Measurements from ENCODE around the gene FGB.
"Not testable (repeated sequence)": the region's sequence is repeated elsewhere in the genome, so short reads cannot be mapped to it uniquely, and the experiment has no call there.

The FGB gene

DNA sequence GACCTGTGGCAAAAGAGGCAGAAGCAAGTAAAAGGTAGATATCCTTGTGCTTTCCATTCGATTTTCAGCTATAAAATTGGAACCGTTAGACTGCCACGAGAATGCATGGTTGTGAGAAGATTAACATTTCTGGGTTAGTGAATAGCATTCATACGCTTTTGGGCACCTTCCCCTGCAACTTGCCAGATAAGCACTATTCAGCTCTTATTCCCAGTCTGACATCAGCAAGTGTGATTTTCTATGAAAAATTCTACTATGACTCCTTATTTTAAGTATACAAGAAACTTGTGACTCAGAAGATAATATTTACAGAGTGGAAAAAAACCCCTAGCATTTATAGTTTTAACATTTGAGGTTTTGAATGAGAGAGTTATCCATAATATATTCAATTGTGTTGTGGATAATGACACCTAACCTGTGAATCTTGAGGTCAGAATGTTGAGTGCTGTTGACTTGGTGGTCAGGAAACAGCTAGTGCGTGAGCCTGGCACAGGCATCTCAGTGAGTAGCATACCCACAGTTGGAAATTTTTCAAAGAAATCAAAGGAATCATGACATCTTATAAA, 3.9 kb downstream of the FGB start:
- no peak for DNase-seq

DNA sequence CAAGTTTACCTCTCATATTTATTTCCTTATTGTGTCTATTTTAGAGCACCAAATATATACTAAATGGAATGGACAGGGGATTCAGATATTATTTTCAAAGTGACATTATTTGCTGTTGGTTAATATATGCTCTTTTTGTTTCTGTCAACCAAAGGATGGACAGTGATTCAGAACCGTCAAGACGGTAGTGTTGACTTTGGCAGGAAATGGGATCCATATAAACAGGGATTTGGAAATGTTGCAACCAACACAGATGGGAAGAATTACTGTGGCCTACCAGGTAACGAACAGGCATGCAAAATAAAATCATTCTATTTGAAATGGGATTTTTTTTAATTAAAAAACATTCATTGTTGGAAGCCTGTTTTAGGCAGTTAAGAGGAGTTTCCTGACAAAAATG, 6.2 kb downstream of the FGB start:
- no peak for DNase-seq

DNA sequence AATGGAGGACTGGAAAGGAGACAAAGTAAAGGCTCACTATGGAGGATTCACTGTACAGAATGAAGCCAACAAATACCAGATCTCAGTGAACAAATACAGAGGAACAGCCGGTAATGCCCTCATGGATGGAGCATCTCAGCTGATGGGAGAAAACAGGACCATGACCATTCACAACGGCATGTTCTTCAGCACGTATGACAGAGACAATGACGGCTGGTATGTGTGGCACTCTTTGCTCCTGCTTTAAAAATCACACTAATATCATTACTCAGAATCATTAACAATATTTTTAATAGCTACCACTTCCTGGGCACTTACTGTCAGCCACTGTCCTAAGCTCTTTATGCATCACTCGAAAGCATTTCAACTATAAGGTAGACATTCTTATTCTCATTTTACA, 6.8 kb downstream of the FGB start:
- no peak for DNase-seq

DNA sequence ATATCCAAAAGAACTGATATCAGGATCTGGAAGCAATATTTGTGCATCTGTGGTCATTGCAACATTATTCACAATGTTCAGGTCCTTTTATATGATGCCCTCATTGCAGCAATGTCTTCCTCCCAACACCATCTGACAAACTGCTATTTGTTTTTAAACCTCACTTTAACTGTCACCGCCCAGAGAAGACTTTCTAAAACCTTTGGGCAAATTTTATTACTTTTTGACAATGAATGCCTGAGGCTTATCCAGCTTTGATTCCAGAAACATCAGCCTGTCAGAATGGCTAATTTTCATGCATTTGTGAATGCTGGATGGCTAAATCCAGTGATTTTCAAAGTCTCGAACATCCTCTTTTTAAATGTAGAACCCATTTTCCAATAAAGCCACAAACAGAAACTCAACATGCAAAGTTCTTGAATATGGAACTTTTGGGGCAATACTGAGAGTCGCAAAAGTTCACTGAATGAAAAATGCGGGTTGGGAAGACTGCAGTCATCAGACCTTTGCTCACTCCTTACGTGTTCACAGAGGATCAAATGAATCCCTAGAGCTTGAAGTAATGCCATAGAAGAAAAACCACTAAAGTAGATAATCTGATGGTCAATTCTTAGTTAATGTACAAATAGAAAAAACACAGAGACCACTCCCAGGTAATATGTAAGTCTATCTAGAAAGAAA, 10.5 kb downstream of the FGB start:
- DNase-seq: no peak

DNA sequence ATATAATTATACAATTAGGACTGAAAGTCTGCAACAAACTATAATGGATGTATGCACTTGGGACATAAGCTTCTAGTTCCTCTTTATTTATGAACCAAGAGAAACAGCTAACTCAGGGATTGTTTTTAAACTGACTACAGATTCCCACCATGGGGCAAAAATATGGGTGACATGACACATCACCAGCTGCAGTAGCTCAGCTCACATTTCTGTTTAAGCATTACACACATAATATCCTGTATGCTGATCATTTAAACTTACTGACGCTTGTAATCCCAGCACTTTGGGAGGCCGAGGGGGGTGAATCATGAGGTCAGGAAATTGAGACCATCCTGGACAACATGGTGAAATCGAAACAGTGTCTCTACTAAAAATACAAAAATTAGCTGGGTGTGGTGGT, 11.5 kb downstream of the FGB start:
- DNase-seq: no peak

DNA sequence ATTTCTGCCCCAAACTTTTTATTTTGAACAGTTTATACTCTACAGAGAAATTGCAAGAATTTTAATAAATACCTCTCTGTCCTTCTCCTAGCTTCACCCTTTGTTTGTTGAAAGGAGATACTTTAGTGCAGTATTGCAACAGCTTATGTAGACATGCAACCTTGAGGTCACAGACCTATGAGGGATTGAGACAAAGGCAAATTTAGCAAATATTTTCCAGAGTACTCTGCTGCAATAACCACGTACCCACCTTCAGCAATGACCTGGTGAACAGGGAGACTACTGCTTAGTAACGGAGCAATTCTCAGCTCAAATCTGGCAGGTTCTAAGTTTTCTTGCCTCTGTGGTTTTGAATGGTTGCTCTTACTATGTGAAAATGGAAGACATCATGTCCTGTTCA, 14.5 kb downstream of the FGB start:
- DNase-seq: no peak

DNA sequence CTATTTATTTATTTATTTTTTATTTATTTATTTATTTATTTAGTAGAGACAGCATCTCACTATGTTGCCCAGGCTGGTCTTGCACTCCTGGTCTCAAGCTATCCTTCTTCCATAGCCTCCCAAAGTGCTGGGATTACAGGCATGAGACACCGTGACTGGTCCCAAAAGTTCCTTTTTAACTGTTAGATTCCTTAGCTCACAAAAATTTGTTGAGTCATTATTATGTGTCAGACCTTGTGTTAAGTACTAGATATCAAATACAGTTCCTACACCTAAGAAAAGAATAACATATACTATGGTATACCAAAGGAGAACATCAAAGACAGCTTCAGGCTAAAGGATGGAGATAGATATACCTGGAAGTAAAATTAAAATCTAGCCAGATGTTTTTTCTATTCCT, 16.1 kb downstream of the FGB start:
- no peak for DNase-seq

DNA sequence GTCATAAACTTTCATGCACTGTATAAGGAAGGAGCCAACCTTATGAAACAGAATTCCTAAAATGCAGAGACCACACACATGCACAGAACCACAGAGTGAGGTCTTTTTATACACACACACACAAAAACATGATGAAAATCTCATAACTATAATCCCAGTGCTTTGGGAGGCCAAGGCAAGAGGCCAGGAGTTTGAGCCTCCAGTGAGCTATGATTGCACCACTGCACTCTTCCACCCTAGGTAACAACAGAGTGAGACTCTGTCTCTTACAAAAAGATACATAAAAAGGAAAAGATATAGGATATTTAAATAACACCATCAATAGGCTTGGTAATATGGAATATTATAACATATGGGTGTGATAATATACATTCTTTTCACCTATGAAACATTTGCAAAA, 17.1 kb downstream of the FGB start:
- DNase-seq: no peak

DNA sequence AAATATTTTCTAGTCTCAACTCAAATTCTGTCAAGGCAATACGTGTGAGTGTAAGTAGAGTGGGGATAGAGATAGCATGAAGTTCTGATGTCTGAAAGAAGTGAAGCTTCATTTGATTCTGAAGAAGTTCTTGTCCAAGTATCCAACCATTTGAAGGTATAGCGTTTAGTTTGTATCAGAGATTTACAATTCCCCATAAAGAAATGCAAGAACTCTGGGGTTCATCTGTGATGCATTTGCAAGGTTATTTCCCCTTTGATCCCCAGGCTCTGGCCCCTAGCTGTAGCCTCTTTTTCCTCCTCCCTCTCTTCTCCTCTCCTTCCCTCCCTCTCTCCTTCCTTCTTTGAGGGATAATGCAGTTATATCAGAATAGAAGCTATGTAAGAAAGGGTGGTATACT, 19.9 kb downstream of the FGB start:
- no peak for DNase-seq

DNA sequence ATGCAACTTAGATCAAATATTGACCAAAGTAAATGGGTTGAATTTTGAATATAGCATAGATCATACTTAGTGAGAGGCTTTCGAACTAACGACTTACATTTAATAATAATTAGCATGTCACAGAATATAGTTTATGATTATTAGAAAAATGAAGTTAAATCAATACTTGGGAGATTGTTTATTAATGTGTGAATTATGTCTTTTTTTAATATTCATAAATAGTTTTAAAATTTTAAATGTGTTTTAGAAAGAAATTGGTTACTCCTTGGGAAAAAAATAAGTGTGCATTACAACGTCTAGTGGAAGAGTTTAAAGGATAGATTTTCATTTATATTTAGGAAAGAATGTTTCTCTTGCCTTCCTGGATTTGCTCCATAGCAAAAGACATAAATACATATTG, 20.4 kb downstream of the FGB start:
- no peak for DNase-seq

DNA sequence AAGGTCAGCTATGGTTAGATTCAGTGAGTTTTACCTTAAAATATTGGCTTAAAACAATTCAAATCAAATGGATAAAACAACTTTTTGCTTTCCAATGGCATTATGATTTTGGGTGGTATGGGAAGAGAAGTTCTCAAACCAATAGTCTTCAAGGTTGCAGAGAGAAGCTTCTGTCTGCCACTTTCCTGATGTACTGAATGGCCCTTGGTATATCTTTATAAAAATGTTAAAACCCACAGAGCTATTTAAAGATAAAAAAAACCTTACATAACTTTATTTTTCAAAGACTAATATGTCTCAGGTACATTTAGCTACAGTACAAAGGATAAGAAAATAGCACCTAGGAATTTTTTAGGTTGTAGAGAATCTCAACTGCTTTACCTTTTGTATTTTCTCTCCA, 20.9 kb downstream of the FGB start:
- DNase-seq: no peak

DNA sequence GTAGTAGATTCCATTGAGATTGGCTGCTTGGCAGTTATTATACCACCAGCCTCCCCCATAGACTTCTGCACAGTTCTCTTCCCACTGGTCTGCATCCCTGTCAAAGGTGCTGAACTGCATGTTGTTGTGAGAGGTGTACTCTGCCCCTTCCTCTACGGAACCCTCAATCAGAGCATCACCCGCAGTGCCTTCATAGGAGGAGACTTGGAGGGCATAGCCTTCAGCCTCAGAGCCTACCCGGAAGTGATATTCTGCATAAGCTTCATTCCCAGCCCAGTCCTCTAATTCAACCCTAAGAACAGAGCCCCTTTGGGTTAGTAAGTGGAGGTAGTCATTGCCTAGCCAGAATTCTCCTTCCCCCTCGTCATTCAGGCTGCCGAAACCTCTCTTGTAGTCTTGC, 21.4 kb downstream of the FGB start:
- no peak for DNase-seq

DNA sequence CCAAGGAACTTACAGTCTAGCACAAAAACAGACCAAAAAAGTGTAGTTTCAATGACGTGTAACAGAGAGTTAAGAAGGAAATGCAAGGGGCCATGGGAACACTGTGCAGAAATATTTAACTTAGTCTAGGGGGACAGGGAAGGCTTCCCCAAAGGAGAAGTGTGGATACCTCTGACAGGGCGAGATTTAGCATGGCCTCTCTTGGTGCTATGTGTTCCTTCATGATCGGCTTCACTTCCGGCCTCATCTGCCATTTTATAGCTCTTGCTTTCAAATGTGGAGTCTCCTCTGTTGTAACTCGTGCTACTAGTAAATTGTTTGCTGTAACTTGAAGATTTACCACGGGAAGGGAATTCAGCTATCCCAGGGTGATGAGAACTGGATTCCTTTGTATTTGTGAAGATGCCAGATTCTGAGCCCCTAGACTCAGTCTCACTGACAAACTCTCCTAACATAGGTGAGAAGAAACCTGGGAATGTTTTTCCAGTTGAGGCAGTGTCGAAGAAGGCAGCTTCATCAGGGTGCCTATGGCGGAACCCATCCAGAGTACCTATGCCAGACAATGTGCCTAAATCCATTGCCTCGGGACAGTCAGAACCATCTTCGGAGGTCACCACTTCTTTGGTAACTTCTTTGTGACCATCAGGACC, 22.7 kb downstream of the FGB start:
- DNase-seq: no peak

DNA sequence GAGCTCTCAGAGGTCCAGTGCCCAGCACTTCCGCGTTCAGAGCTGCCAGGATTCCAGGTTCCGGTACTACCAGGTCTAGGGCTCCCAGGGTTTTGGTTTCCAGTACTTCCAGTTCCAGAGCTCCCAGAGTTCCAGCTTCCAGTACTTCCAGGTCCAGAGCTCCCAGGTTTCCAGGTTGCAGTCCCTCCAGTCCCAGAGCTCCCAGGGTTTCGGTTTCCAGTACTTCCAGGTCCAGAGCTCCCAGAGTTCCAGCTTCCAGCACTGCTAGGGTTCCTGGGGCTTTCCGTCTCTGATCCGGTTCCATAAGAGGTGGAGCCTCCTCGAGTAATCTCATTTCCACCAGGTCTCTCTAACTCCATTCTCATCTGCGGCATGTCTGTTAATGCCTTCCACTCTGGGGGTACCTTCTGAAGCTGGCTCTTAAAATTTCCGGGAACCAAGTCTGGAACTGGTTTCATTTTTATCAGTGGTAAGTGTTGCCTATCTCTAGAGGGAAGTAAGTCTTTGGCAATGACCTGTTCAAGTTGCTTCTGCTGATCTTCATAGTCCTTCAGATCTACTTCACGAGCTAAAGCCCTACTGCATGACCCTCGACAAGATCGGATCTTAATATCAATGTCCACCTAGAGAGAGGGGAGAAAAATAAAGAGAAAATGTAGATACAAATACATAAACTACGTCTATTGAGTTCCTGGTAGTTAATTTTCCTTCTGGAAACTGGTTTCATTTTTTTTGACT, 23.7 kb downstream of the FGB start:
- DNase-seq: no peak

DNA sequence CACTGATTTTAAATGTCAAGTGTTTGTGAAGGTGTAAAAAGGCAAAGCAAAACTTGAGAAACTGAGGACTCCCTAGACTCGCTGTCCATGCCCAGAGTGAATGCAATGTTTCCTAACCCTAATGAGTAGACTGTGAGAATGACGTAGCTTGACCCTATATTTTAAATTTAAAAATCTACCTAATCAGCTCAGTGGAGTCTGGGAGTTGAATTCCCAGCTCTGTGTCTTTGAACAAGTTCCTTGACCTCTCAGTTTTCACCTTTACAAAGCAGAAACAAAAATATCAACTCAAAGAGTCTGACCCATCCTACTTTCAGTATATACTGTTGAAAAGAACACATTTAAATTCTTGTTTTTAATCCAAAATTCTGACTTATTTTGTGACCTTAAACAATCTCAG, 25.4 kb downstream of the FGB start:
- DNase-seq: no peak

DNA sequence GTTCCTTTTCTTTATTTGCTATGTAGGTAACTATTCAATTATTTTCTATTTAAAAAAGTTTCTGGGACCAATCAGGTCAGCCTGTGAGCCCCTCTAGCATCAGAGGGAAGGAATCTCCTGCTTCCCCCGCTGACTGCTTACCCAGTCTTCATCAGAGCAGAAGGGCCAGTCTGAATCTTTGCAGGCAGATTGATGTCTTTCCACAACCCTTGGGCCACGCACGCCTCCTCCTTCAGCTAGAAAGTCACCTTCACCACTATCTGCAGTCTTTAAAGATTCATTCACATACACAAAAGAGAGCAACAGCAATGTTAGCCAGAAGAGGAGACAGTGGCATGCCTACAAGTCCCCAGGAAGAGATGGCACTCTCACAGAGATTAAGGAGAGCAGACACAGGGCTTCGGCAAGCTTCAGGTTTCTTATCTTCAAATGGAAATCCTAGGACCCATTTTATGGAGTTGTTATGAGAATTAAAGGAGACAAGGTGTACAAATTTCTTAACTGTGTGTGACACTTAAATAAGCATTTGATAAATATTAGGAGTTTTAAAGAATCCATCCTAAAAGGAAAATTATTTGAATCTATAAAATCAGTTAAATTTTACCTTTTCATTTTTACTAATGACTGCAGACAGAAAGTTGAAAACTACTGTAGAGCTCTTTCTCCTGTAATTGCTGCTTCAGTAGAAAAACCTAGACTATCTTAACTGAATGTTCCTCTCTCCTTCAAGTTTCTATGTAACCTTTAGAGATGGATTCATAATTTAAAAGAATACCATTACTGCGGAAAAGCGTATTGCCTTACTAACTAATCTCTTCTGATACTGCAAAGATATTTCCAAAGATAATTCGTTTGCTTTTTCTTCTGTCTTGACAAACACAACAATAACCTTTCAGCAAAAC, 26.7 kb downstream of the FGB start:
- no peak for DNase-seq

DNA sequence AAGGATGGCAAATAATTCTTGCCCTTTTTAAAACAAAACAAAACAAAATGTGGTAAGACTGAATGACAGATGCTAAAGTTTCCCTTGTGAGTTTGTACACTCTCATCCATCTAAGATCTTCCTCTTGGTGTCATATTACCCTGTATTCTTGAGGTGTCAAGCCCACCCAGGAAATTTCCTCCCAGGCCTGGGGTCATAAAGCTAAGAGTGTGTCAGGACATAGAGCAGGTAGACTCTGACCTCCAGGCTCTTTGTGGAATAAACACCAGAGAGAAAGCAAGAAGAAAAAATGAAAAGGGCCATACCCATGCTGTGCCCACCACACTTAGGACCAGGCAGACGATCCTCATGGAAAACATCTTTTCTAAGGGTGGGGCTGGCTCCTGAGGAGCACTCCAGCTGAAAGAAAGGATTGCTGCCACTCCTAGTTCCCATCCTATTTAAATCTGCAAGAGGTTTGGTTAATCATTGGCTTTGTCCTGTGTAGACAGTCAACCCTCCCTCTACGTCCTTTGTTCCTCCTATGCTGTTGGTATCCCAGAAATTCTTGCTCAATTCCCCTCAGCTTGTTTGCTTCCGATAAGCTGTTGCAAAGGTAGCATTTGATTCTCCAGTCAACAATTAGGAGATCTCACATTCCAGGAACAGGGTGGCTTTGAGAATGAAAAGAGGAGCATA, 27.7 kb downstream of the FGB start, which contains the start of gene FGA:
Gene FGA, minus strand, starts transcription at position 414 of the 678 bp plus-strand sequence. Its CDS starts 55 bp downstream, at position 359.
- DNase-seq: no peak

DNA sequence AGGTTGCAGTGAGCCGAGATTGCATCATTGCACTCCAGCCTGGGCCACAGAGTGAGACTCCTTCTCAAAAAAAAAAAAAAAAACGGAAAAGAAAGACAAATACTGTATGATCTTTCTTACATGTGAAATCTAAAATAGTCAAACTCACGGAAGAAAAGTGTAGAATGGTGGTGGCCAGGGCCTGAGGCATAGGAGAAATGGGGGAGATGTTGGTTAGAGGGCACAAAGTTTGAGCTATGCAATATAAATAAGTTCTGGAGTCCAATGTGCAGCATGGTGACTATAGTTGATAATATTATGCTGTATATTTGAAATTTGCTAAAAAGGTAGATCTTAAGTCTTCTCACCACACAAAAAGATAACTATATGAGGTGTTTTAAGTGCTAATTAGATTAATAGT, 29.1 kb downstream of the FGB start:
- no peak for DNase-seq

DNA sequence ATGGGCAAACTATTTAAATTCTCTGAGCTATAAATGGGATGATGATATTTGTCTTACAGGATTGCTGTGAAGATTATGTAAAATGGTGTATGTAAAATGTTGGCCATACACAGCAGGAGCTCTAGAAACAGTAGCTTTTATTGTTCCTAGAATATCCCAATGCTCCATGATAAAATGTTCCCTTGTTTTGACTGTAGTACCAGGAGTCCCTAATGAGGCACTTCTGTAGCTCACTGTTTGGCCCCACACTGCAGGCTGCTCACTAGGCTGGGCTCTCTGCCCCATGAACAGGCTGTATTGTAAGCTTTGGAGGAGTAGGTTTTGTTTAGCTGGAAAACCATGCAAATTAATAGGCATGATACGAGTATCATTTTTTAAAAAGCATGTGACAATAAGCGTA, 31.1 kb downstream of the FGB start:
- no peak for DNase-seq

DNA sequence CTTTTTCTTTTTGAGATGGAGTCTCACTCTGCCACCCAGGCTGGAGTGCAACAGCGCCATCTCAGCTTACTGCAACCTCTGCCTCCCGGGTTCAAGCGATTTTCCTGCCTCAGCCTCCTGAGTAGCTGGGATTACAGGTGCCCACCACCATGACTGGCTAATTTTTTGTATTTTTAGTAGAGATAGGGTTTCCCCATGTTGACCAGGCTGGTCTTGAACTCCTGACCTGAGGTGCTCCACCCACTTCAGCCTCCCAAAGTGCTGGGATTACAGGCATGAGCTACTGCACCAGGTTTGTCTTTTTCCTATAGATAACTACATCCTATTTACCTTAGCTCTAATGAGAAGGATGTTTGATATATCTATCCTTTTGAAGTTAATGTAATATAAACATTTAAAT, 31.5 kb downstream of the FGB start:
- not testable (repeated sequence) for DNase-seq

DNA sequence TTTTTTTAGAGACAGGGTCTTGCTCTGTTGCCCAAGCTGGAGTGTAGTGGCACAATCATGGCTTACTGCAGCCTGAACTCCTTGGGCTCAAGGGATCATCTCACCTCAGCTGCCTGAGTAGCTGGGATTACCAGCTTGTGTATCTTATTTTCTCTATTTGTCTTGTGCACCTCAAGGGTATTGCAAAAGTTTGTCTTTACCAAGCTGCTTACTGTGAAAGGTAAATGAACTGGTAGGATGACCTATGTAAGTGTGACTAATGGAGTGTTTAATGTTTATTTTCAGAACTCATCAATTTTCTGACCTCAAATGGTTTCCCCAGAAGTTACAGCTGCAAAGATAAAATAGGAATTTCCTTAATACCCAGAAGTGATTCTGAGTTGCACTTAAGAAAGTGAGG, 33.0 kb downstream of the FGB start:
- DNase-seq: no peak

DNA sequence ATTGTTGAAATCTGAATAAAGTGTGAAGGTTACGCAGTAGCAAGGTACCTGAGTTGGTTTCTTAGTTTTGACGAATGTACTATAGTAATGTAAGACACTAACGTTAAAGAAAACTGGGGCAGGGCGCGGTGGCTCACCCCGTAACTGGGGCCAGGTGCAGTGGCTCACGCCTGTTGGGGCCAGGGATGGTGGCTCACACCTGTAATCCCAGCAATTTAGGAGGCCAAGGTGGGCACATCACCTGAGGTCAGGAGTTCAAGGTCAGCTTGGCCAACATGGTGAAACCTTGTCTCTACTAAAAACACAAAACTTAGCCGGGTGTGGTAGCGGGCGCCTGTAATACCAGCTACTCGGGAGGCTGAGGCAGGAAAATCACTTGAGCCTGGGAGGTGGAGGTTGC, 34.5 kb downstream of the FGB start:
- DNase-seq: not testable (repeated sequence)
